HG03039 (cell line): Measurements from ENCODE around the gene HACD2.
"Not testable (repeated sequence)": the region's sequence is repeated elsewhere in the genome, so short reads cannot be mapped to it uniquely, and the experiment has no call there.

ENCODE experiments used
- ATAC-seq: cut with Tn5 transposase; IDR thresholded peaks from one replicate; pipeline ENCODE4 v1.9.1; 2021; ENCODE audit warnings: mild to moderate bottlenecking, moderate library complexity; ENCODE audit not compliant: unreplicated experiment

Gene HACD2

DNA sequence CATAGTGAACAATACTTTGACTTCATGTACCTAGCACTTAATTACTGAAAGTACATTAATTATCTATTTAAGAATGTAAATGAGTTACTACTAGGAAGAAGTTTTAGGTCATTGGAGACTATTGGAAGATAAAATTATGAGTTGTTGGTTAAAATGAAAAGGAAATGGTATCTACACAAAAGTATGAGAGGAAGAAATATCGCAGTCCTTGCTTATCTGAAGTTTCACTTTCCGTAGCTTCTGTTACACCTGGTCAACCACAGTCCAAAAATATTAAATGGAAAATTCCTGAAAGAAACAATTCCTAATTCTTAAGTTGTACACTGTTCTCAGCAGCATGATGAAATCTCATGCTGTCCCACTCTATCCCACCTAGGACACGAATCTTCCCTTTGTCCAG lies 57.8 kb downstream of the HACD2 start:
- ATAC-seq, result no peak

GRCh38 chr3:123526474-123526873 lies 58.4 kb downstream of the HACD2 start:
- ATAC-seq, result no peak

DNA sequence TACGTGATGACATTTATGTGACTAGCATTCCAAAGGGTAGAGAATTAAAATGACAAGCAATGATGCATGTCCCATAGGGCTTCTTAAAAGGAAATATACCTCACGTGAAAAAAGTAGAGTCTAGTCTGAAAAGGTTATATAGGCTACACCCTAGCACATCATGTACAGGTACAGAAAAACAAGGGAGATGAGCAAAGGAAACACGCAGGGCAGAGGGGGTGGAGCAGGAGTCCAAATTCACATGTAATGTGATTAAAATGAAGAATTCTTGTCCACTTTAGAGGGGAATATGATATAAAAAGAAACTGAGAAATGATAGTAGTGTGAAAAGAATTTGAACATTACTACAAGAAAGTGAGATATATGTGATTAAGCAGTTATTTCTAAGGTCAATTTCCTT lies 59.4 kb downstream of the HACD2 start:
- ATAC-seq, result no peak

DNA sequence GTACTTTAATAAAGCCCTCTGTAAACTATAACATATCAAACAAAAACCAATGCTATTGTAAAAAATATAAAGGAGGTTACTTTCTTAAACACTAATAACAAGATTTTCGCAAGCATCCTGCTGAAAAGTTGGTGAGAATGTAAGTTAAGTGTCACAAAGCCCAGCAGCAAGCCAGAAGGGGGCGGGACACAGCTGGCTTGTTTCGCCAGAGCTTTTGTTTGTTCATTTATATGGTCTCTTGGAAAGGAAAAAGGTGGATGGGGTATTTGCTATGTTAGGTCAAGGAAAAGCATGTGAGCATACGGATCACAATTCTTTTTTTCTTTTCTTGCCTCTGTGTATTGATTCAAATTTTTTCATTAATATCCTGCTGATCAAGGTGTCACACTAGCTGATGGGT lies 59.9 kb downstream of the HACD2 start:
- no peak for ATAC-seq

DNA sequence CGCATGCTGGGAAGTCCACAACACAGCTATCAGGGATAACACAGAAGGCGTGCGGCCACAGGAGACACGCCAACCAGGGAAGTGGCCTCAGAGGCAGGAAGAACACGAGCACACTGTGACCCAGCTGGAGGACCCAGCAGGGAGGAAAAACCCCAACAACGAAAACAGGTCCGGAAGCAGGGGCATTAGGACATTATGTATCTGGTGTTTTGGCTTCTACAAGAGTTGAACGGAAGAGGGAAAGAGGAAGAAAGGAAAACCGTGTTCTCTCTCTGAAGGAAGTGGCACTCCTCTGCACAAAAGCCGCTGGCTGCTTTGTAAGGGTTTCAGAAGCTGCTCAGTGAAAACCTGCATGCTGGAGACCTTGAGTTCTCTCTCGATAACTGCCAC lies 61.8 kb downstream of the HACD2 start:
- no peak for ATAC-seq

- ATAC-seq, result no peak
Measured at GRCh38 chr3:123522320-123523022, 62.4 kb downstream of the HACD2 start.

DNA sequence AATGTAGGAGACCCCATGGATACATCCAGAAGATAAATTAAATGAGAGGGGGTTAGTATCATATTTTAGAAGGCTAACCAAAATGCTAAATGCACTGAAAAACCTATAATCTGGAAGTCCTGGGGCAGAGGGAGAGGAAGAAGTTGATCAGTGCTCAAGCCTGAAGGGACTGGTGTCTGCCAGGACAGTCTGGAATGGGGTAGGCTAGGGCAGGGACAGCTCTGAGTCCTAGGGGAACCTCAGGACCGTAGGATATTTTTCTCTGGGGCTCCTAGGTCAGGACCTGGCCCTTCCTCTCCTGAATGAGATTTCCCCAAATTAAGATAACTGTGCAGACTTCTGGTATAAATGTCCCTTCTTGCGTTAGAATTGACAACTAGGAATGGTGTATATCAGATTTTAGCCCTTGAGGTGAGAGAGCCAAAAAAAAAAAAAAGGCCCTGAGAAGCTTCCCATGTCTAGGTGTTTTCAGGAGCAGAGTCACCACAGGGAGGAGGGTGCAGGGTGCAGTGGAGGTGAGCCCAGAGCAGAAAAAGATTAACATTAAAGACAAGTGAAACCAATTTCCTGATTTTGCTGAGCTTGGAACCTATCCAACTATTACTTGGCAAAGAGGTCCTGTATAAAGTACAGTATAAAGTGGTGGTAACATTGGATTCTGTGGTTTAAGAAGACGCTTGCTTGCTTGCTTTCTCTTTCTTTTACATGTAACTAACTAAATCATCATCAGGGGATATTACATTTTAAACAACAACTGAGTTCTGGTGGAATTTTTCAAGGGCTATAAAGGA lies 63.5 kb downstream of the HACD2 start:
- ATAC-seq, result no peak

DNA sequence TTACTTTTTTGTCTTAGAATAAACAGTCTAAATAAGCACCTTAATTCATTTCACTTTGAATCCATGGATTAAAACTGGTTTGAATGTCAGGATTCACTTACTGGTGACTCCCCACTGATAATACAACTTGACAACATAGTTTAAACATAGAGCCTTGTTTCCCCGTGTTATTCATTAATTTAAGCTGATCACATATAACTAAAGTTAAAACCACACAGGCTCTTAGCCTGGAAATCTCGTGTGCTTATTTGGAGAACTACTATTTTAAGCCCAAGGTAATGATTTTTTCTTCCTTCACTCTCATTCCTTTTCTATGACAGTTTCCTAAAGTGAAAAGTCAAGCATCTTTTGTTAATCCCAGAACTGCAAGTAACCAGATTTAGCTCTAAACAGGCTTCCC lies 64.2 kb downstream of the HACD2 start:
- no peak for ATAC-seq

DNA sequence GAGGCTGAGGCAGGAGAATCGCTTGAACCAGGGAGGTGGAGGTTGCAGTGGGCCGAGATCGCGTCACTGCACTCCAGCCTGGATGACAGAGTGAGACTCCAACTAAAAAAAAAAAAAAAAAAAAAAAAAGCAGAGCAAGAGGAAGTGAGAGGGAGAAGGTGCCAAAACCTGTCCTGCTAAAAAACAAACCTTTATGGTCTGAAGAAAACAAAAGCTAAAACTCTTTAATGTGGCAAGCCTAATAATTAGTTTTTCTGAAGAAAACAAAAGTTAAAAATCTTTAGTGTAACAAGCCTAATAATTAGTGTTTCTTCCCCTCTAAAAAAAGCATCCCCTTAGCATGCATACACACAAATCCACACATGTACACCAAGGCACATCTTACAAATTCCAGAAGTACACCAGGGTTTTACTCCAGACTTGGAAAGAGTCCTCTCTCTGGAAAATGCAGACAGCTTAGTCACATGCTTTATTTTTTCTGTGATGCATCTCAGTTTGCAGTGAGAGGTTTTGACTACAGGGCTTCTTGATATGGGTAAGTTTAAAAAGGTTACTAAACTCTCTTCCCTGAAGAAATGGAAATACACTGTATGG lies 65.9 kb downstream of the HACD2 start:
- ATAC-seq, result no peak

GRCh38 chr3:123511726-123512125 lies 73.1 kb downstream of the HACD2 start:
- no peak for ATAC-seq

GRCh38 chr3:123511084-123511483 lies 73.8 kb downstream of the HACD2 start:
- no peak for ATAC-seq

GRCh38 chr3:123508178-123508577 lies 76.7 kb downstream of the HACD2 start:
- no peak for ATAC-seq

GRCh38 chr3:123505820-123506219 lies 79.0 kb downstream of the HACD2 start:
- ATAC-seq, result no peak

- ATAC-seq, result no peak
Measured at GRCh38 chr3:123503203-123503602, 81.7 kb downstream of the HACD2 start.

- ATAC-seq, result no peak
Measured at GRCh38 chr3:123499322-123499721, 85.5 kb downstream of the HACD2 start.

GRCh38 chr3:123498761-123499160 lies 86.1 kb downstream of the HACD2 start:
- ATAC-seq, result no peak

GRCh38 chr3:123493912-123494311 lies 90.9 kb downstream of the HACD2 start:
- ATAC-seq, result no peak

DNA sequence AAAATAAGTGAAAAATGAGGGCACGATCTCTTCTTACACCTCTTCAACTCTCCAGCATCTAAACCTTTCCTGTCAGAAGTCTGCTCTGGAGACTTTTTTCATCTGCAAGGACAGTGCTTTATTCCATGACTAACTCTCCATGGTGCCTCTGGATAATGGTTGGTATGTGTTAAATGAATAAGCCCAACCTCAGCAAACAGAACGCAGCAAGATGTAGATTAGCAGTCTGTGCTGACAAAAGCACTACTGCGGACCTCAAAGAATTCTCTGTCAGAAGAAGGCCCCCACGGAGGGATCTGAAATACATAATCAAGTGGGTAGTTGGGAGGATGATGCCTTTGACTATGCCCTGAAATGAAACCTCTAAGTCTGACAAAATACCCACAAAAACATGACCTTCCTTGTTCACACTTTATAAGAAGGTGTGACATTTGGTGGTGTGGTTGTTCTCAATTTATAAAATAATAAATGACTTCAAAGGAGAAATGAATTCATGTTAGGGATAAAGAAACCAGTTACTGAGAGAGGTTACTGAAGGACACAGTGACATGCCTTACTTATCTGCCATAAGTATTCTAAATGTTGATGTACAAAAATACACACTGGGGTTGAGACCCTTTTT lies 92.8 kb downstream of the HACD2 start:
- ATAC-seq, result no peak

DNA sequence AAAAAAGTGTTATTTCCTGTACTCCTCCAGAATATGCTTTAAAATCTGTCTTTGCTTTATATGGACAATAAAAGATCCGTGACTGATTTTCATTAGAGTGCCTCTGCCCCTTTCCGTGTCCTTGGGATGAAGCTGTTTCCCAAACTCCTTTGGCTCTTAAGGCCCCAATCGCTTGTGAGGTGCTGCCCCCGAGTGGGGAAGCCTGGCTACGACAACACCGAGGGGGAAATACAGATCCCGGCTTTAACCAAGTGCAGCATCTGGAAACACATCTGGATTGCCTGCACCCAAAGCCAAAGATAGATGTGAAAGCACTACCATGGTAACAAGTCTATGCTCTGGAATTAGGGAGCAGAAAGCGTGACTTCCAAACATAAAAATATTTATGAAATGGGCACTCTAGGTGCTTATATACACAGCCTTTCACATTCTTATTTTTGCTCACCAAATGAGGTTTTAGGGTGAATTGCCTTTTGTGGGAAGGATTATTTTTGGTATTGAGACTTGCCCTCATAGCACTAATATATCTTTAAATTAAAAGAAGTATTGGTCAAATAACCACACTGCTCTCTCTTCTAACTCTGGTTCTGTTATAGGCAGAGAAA lies 95.4 kb downstream of the HACD2 start:
- ATAC-seq, result no peak

GRCh38 chr3:123488645-123489347 lies 96.1 kb downstream of the HACD2 start:
- no peak for ATAC-seq

DNA sequence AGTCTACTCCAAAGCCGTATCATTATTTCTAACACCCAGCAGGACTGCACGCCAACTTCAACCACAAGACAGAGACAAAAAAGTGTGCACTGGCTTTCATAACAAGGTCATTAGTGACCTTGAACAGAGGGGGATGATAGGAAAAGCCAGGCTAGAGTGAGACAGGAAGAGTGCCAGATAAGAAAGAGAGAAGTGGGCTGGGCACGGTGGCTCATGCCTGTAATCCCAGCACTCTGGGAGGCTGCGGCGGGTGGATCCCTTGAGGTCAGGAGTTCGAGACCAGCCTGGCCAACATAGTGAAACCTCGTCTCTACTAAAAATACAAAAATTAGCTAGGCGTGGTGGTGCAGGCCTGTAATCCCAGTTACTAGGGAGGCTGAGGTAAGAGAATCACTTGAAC lies 97.8 kb downstream of the HACD2 start:
- ATAC-seq, result not testable (repeated sequence)
